ENCODE data around the gene KCNH3. TPM values are rescaled to one million over a fixed set of nuclear protein-coding genes. Genes with fewer than 3 reads are reported as not detected.
A peak's percentile ranks its signal among the peaks of the same experiment; 100 is the strongest.
"Not testable (repeated sequence)": the region's sequence is repeated elsewhere in the genome, so short reads cannot be mapped to it uniquely, and the experiment has no call there.

KCNH3 gene, protein sequence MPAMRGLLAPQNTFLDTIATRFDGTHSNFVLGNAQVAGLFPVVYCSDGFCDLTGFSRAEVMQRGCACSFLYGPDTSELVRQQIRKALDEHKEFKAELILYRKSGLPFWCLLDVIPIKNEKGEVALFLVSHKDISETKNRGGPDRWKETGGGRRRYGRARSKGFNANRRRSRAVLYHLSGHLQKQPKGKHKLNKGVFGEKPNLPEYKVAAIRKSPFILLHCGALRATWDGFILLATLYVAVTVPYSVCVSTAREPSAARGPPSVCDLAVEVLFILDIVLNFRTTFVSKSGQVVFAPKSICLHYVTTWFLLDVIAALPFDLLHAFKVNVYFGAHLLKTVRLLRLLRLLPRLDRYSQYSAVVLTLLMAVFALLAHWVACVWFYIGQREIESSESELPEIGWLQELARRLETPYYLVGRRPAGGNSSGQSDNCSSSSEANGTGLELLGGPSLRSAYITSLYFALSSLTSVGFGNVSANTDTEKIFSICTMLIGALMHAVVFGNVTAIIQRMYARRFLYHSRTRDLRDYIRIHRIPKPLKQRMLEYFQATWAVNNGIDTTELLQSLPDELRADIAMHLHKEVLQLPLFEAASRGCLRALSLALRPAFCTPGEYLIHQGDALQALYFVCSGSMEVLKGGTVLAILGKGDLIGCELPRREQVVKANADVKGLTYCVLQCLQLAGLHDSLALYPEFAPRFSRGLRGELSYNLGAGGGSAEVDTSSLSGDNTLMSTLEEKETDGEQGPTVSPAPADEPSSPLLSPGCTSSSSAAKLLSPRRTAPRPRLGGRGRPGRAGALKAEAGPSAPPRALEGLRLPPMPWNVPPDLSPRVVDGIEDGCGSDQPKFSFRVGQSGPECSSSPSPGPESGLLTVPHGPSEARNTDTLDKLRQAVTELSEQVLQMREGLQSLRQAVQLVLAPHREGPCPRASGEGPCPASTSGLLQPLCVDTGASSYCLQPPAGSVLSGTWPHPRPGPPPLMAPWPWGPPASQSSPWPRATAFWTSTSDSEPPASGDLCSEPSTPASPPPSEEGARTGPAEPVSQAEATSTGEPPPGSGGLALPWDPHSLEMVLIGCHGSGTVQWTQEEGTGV
- 1 to 10 TPM; 3.9 to 4.8 (median 4.2) TPM for polyA plus RNA-seq (ENCODE audit: insufficient read length in 3 of 3)

DNA sequence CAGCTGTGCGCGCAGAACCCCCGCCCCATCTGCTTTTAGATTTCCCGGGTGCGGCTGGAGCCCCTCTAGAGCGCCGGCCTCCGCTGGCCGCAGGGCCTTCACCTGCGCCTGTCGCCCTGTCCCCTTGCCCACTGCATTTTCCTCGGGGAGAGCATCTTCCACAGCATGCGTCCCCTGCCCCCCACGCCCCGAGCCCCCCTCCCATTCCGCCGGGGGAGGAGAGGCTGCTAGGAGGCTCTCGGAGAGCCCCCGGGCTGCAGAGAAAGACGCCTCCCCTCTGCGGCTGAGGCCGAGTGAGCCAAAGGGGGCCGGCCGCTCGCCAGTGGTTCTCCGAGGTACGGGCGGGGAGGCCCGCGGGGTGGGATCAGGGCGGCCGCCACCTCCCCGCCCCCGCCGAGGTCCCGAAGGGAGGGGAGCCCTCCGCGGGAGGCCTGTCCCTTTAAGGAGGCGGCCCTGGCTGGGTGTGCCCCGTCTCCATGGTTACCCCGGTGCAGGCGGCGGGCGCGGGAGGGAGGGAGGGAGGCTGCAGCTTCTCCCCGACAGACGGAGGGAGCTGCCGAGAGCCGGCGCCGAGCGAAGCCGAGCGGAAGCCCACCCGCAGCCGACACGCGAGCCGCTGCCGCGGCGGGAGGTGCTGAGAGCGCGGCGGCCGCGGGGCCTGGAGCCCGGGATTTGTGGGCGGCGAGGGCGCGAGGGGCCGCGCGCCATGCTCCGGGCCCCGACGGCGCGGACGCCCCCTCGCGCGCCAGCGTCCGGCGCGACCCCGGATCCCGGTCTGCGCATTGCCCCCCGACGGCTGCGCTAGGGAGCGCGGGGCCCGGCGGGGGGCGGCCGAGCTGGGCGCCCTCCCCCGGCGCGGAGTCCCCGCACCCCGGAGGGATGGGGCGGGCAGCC is at the start of gene KCNH3:
Gene KCNH3, plus strand, starts transcription at position 521 of the 894 bp plus-strand sequence. CDS start 387 bp downstream, outside the sequence.
- no peak for DNase-seq (ENCODE audit: low read depth in 3 of 3, low spot score in 2 of 3)

DNA sequence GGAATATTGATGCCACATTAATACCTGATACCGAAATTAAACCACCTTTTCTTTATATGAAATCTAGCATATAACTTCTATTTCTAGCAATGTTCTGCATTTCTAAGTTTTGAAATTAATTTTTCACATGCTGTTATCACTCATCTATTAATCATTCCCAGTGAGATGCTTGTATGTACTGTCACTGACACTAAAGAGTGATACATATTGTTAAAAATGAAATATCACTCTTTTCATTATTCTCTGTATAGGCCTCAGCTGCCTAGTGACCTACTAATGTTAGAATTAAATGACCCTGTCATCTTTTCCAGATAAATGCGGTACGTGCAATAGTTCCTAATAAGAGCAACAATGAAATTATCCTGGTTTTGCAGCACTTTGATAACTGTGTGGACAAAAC is 49.7 kb upstream of the KCNH3 start:
- DNase-seq (ENCODE audit: low read depth in 3 of 3, low spot score in 2 of 3): no peak

DNA sequence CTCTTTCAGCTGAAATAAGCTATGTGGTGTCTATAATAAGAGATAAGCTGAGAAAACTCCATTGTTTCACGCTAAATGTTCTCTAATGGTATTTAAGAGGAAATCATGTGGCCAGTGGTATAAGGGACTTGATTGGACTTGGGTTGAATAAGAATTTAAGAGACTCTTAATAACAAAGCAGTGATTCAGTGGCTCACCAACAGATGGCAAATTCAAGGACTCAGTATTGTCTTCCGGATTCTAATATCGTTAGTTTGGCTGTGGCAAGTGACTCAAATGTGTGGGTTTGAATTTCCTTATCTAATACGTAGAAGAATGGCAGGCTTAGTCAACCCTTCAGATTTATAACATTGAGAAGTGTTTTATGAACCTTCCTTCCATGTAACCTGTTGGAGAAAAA is 49.1 kb upstream of the KCNH3 start:
- DNase-seq (ENCODE audit: low read depth in 3 of 3, low spot score in 2 of 3): no peak

DNA sequence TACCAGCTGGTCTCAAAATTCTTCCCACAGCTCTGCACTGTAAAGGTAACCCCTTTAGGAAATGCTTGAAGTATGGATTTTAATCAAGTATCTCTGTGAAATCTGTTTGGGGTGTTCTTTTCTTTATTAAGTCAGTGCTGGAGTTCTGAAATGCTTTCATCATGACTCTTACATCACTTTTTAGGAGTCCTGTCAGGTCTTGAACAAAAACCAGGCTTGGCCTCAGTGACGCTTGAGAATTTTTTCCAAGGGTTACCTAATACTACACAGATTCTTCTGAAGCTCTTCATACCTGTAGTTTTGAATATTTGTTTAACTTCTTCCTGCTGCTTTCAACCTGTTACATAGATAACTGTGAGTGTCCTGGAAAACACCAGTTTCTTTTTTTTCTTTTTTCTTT is 47.0 kb upstream of the KCNH3 start:
- DNase-seq (ENCODE audit: low read depth in 3 of 3, low spot score in 2 of 3): no peak

DNA sequence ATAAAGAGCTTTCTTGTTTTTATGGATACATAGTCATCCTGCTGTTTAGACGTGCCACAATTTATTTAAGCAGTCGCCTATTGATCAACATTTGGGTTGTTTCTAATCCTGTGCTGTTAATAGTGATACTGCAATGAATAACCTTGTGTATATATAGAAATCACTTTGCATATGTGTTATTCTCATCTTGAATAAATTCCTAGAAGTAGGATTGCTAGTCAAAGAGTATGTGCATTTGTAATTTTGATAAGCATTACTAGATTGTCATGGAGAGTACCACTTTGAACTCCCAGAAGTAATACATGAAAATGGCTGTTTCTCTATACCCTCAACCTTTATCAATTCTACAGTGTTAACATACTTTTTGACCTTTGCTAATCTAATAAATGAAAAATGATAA is 44.9 kb upstream of the KCNH3 start:
- DNase-seq (ENCODE audit: low read depth in 3 of 3, low spot score in 2 of 3): no peak

DNA sequence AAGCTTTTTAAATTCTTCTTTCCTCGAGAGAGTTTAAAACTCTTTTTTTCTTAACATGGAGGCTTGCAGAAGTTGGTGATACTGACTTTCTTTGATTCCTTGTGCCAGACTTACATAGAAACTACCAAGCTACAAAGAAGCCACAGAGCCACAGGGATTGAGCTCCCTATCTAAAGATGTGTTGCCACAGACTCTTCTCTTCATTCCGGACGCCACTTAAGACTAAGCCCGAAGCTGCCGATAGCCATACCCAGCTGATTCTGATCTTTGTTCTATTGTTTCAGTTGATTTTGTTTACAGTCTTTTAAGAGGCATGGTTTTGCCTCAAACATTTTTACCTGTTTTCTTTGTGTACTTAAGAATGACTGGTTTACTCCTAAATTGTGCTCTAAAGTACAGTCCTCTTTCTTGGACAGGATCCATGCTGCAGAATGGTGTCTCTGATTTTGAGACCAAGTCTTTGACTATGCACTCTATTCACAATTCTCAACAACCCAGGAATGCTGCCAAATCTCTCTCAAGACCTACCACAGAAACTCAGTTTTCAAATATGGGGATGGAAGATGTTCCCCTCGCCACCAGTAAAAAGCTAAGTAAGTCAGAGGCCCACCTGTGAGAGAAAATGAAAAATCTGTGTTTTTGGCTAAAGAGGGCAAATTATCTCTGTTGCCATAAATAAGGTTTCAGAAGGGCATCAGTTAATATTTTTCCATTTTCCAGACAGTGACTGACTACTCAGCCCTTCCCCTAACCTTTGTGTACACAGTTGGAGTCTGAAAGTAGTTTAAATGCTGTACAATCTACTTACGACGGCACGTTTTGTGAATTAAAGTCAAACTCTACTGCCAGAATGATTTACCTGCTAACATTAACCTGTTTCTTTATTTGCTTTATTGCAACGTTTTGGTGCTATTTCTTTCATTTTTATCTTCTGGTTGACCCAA is 42.1 kb upstream of the KCNH3 start:
- DNase-seq (ENCODE audit: low read depth in 3 of 3, low spot score in 2 of 3): no peak

DNA sequence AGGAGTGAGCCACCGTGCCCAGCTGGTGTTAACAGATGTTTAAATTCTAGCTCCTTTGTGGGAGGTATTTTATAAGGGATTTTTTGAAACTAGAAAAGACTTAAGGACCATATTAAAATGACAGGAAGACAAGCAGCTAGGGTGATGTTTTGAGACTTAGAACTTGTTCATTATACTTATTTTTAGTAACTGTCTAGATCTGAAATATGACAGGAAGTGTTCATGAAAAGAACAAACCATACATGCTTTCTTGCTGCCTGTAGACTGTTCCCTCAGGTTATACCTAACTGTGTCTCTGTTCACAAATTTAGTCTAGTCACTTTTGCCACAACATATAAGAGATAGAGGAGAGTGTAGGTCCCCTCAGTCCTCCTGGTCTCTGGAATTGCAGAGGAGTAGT is 36.9 kb upstream of the KCNH3 start:
- no peak for DNase-seq (ENCODE audit: low read depth in 3 of 3, low spot score in 2 of 3)

DNA sequence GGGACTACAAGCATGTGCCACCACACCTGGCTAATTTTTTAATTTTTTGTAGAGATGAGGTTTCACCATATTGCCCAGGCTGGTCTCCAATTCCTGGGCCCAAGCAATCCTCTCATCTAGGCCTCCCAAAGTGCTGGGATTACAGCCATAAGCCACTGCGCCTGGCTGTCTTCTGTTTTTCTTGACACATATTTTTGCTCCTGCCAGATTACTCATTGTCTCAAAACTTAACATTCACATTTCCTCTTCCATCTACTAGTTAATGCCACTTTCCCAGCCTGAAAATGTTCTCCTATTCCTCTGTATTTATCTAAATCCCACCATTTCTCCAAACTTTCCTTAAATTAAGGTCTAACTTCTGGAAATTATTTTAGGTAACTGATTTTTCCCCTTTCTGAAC is 36.2 kb upstream of the KCNH3 start:
- DNase-seq (ENCODE audit: low read depth in 3 of 3, low spot score in 2 of 3): no peak

DNA sequence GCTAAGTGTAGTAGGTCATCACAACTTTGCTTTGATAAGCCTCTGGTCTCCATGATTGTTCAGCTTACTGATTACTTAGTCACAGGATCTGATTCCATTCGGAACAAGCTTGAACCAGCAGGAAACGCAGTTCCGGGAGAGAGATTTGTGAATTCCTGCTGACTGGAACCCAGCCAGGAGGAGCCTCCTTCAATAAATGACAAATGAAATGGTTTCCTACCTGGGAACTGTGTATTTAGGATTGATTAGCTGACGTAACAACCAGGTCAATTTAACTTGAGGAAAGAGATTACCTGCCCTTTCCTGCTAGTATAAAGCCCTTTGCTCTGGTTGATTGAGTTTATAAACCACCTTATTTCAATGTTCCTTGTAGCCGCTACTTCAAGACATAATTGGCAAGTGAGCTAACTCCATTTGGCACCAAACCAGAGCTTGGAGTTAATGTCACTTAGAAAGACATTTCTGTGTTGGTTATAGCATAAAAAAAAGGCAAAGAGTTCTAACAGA is 35.1 kb upstream of the KCNH3 start:
- peak in 2 of 3 donors; percentile 16 to 25 for DNase-seq (ENCODE audit: low read depth in 3 of 3, low spot score in 2 of 3)

DNA sequence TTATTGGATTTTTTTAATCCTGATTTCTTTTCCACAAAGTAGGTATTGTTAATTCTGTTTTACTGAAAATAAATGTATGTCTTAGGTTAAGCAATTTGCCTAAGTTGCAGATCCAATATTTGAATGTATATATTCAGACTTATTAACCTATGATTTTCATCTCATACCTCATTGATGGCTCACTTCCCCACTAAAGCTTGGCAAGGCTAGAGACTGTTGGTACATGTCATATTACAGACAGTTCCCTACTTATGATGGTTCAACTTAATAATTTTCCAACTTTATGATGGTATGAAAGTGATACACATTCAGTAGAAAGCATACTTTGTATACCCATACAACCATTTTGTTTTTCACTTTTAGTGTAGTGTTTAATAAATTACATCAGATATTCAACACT is 33.2 kb upstream of the KCNH3 start:
- no peak for DNase-seq (ENCODE audit: low read depth in 3 of 3, low spot score in 2 of 3)

DNA sequence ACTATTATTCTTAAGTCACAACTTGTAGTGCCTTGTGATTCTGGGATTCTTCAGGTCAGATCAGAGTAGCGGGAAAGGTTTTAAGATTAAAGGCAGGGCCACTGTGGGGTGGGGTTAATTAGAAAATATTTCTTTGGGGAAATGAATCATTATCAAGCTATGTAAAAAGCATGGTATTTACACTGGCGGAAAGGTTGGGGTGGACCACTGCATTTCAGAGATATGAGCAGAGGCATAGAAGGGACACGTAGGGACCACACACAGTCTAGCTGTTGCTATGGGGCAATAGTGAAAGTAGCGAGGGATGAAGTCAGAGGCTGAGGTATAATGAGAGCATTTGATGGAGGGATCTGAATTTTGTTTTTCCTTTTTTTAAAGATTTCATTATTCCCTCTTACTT is 31.7 kb upstream of the KCNH3 start:
- no peak for DNase-seq (ENCODE audit: low read depth in 3 of 3, low spot score in 2 of 3)

DNA sequence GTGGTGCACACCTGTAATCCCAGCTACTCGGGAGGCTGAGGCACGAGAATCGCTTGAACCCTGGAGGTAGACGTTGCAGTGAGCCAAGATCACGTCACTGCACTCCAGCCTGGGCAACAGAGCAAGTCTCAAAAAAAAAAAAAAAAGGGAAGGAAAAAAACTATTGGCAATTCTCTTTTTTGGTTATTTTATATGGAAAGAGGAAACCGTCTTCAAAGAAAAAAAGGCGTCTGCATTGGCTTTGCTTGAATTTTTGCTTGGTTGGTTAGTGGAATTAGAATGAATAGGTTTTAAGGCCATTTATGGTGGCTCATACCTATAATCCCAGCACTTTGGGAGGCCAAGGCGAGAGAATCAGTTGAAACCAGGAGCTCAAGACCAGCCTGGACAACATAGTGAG is 29.1 kb upstream of the KCNH3 start:
- not testable (repeated sequence) for DNase-seq (ENCODE audit: low read depth in 3 of 3, low spot score in 2 of 3)

DNA sequence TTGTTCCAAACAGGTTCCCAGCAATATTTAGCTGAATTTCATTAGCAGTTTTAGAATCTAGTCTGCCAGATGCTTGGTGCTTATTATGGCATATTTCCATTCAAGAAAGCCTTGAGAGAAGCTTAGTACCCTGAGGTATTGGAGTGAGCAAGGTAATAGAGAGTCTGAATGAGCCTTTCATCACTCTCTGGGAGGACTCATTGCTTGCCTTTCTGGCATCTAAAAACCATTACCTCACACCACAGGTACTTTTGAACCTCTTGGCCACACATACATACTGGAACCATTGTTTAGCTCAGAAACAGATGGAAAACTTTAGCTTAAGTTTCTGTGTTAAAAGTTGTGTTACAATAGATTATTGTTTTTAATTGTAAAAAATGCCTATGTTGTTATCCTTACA is 27.4 kb upstream of the KCNH3 start:
- DNase-seq (ENCODE audit: low read depth in 3 of 3, low spot score in 2 of 3): no peak

DNA sequence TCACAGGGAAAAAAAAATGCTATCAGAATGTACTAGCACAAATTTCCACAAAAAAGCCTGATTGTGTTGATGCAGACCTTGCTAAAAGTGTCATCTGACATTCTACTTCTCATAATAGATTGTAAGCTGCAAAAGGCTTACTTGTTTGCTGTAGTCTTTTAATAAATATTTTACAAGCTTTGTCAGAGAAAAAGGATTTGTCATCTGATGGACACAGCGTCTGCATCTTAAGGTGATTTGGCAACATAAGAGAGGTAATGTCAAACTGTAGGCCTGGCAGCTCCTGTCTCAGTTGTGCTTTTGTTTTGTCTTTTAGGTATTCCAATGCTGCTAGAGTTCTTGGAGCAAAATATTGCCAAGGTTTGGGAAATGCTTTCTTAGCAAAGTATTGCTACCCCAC is 26.3 kb upstream of the KCNH3 start:
- DNase-seq (ENCODE audit: low read depth in 3 of 3, low spot score in 2 of 3): no peak

DNA sequence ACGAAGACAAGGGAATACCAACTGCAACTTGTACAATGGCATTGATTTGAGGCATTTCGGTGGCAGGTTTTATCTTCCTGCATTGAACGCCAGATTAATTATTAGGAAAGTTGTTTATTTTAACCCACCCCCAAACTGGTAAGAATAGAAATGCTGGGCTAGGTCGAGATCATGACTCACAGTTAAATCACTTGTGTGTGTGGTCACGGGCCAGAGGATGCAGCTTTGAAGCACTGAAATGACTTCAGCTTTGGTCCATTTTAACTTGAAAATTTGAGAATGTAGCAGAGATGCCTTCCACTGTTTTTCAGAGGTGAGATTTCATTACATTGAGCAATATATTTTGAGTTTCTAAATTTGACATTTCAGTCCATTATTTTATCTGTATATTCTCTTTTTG is 23.6 kb upstream of the KCNH3 start:
- DNase-seq (ENCODE audit: low read depth in 3 of 3, low spot score in 2 of 3): no peak

DNA sequence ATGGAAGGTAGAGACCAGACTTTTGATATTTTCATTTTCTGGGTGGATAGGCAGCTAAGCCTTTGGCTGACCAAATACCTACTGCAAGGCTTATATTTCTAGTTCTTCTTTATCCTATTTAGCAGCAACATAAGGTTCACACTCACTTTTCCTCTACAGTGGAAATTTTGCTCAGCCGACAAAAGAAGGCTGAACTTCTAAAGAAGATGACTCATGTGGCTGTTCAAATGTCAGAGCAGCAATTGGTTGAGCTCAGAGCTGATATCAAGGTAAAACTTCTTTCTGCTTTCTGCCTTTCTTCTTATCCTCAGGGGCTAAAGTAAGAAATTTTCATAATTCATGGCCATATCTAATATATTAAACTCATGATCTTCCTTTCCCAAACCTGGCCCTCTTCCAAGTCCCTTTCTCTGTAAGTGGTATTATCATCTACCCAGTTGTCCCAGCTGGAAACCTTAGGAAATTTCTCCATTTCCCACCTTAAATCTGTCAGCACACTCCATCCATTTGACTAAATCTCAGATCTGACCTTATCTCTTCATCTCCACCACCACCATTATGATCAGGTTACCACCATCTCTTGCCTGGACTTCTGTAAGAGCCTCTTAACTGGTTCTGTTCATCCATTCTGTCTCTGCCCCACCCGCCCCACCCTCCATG is 19.8 kb upstream of the KCNH3 start:
- DNase-seq (ENCODE audit: low read depth in 3 of 3, low spot score in 2 of 3): no peak

DNA sequence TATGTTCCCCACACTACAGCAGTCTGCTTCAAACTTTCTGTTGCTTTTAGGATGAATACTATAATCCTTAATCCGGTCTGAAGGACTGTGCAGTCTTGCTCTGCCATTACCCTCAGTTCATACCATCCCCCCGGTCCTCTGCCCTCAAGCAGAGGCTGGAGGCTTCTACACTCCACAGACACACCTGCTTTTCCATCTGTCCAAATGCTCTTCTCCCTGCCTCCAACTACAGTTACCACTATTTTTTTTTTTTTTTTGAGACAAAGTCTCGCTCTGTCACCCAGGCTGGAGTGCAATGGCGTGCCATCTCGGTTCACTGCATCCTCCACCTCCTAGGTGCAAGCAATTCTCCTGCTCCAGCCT is 19.3 kb upstream of the KCNH3 start:
- DNase-seq (ENCODE audit: low read depth in 3 of 3, low spot score in 2 of 3): no peak

DNA sequence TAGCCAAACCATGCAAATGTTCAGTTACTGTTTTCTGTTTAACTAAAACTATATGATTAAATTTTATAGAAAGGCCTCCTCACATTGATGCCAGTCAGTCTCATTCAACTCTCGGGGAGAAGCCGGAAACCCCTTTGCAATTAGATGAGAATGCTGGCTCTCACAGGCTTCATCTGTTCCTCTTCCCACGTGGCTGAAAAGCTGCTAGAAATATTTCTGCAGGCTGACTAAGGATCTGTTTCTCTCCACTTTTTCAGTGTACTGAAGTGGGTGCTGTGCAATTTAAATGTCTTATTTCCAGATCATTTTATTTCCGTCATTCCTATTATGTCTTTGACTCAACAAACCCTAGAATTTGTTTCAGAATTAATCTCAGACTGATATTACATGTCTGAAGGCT is 17.4 kb upstream of the KCNH3 start:
- DNase-seq (ENCODE audit: low read depth in 3 of 3, low spot score in 2 of 3): no peak
